Measurements from ENCODE around the gene KRTAP5-7. TPM values are rescaled to one million over a fixed set of nuclear protein-coding genes. Genes with fewer than 3 reads are reported as not detected.

Gene KRTAP5-7
- total and polyA plus RNA-seq, 4 donors: 0.19 TPM; not detected in 3

- no peaks in the 10 kb centered on the region for H3K9me3 ChIP-seq (ENCODE audit: control insufficient read depth in 4 of 4, low read length in 3 of 4)
- WGBS: 97% methylated on average over 4 of the region's 4 CpGs
- TF ChIP-seq MAX (IDR thresholded peaks at IDR 0.05): no peak
- TF ChIP-seq FOXA1 (IDR thresholded peaks at IDR 0.05): no peak
- TF ChIP-seq HNF4G (IDR thresholded peaks at IDR 0.05): no peak
- TF ChIP-seq REST (IDR thresholded peaks at IDR 0.05): no peak
- TF ChIP-seq EGR1 (IDR thresholded peaks at IDR 0.05; ENCODE audit: low read depth in 2 of 2): no peak
Observed at GRCh38 chr11:71556018-71556417, 29.0 kb downstream of the KRTAP5-7 start.

GRCh38 chr11:71557257-71557656, 30.2 kb downstream of the KRTAP5-7 start:
- H3K9me3 ChIP-seq (ENCODE audit: control insufficient read depth in 4 of 4, low read length in 3 of 4): no peaks in the 10 kb centered on the region
- H3K4me3 ChIP-seq (ENCODE audit: low read depth in 1 of 3, low read length in 3 of 3): no peak overlapping the region
- no peak overlapping the region for H3K27ac ChIP-seq (ENCODE audit: low read depth in 1 of 2, low read length in 2 of 2)
- H3K9ac ChIP-seq (ENCODE audit: low read depth in 1 of 2, low read length in 2 of 2): no peak overlapping the region
- H3K4me1 ChIP-seq (ENCODE audit: control insufficient read depth in 4 of 4, insufficient read depth in 4 of 4, low read length in 3 of 4): no peaks in the 10 kb centered on the region
- no peak for DNase-seq (ENCODE audit: low spot score)
- no peak for TF ChIP-seq EGR1 (IDR thresholded peaks at IDR 0.05; ENCODE audit: low read depth in 2 of 2)
- TF ChIP-seq YY1 (IDR thresholded peaks at IDR 0.05): no peak
- no peak for TF ChIP-seq FOXA2 (IDR thresholded peaks at IDR 0.05)
- no peak for TF ChIP-seq REST (IDR thresholded peaks at IDR 0.05)
- no peak for TF ChIP-seq CTCF (IDR thresholded peaks at IDR 0.05; ENCODE audit: low read depth, low read length, missing input control)
- no peak for TF ChIP-seq JUND (IDR thresholded peaks at IDR 0.05)
- TF ChIP-seq RXRA (IDR thresholded peaks at IDR 0.05): no peak
- no peak for TF ChIP-seq TAF1 (conservative IDR thresholded peaks at IDR 0.05)
- no peak for TF ChIP-seq MAX (IDR thresholded peaks at IDR 0.05)
- no peaks in the 10 kb centered on the region for H3K27me3 ChIP-seq (ENCODE audit: control insufficient read depth in 4 of 4, insufficient read depth in 4 of 4, low read length in 3 of 4)
- no peaks in the 10 kb centered on the region for H3K36me3 ChIP-seq (ENCODE audit: control insufficient read depth in 4 of 4, insufficient read depth in 3 of 4, low read depth in 1 of 4, low read length in 3 of 4)

More at GRCh38 chr11:71556018-71556417, 29.0 kb downstream of the KRTAP5-7 start:
- H3K27me3 ChIP-seq (ENCODE audit: control insufficient read depth in 4 of 4, insufficient read depth in 4 of 4, low read length in 3 of 4): no peaks in the 10 kb centered on the region
- H3K9ac ChIP-seq (ENCODE audit: low read depth in 1 of 2, low read length in 2 of 2): no peak overlapping the region
- no peaks in the 10 kb centered on the region for H3K36me3 ChIP-seq (ENCODE audit: control insufficient read depth in 4 of 4, insufficient read depth in 3 of 4, low read depth in 1 of 4, low read length in 3 of 4)
- no peak overlapping the region for H3K27ac ChIP-seq (ENCODE audit: low read depth in 1 of 2, low read length in 2 of 2)
- H3K4me1 ChIP-seq (ENCODE audit: control insufficient read depth in 4 of 4, insufficient read depth in 4 of 4, low read length in 3 of 4): no peaks in the 10 kb centered on the region
- no peak overlapping the region for H3K4me3 ChIP-seq (ENCODE audit: low read depth in 1 of 3, low read length in 3 of 3)
- DNase-seq (ENCODE audit: low spot score): no peak
